Neural cell (in vitro differentiated cells): ENCODE results near the gene NLRP2B. TPM values are rescaled to one million over a fixed set of nuclear protein-coding genes. Genes with fewer than 3 reads are reported as not detected.

Source experiments
- H2AFZ ChIP-seq: fragments of 200-600, 300-800 bp; sonication (generic), shearing (Covaris generic); 2 replicates; pipeline ENCODE4 v1.6.0; 2014; ENCODE audit warnings: low read depth, mild to moderate bottlenecking, antibody characterized with exemption, low read length, moderate library complexity
- H3F3A ChIP-seq: fragments of 200-600 bp; shearing (Covaris generic); 2 replicates; pipeline ENCODE4 v1.6.1; 2016; ENCODE audit warnings: mild to moderate bottlenecking, moderate library complexity, mixed read lengths, antibody characterized with exemption, low read length; ENCODE audit not compliant: insufficient read depth, poor library complexity, severe bottlenecking
- H3K27ac ChIP-seq: fragments of 200-600, 300-800 bp; sonication (generic), shearing (Covaris generic); 2 replicates; pipeline ENCODE4 v1.5.1; 2014; ENCODE audit warnings: mild to moderate bottlenecking, low read length, moderate library complexity
- H3K27me3 ChIP-seq: fragments of 300-800, 200-600 bp; sonication (generic), shearing (Covaris generic); 2 replicates; pipeline ENCODE4 v1.6.0; 2014; ENCODE audit warnings: mild to moderate bottlenecking, low read depth, low read length, moderate library complexity; ENCODE audit not compliant: insufficient read depth
- H3K36me3 ChIP-seq: fragments of 300-800, 200-600 bp; sonication (generic), shearing (Covaris generic); 2 replicates; pipeline ENCODE4 v1.5.1; 2014; ENCODE audit warnings: mild to moderate bottlenecking, antibody characterized with exemption, low read length, moderate library complexity; ENCODE audit not compliant: insufficient read depth
- H3K4me2 ChIP-seq: fragments of 300-800, 200-600 bp; sonication (generic), shearing (Covaris generic); 2 replicates; pipeline ENCODE4 v1.6.0; 2014; ENCODE audit warnings: mild to moderate bottlenecking, low read length
- H3K4me3 ChIP-seq: fragments of 300-800, 200-600 bp; sonication (generic), shearing (Covaris generic); 2 replicates; pipeline ENCODE4 v1.5.1; 2014; ENCODE audit warnings: mild to moderate bottlenecking, low read length, moderate library complexity
- H3K79me2 ChIP-seq: fragments of 200-600 bp; shearing (Covaris generic); replicated peaks from 2 replicates; pipeline ENCODE4 v1.6.0; 2014; ENCODE audit warnings: mild to moderate bottlenecking, low read length, moderate library complexity; ENCODE audit not compliant: insufficient read depth
- H3K9ac ChIP-seq: fragments of 300-800, 200-600 bp; sonication (generic), shearing (Covaris generic); 2 replicates; pipeline ENCODE4 v1.6.1; 2016; ENCODE audit warnings: mild to moderate bottlenecking, low read length, mixed read lengths
- H3K9me2 ChIP-seq: fragments of 200-600 bp; shearing (Covaris generic); 2 replicates; pipeline ENCODE4 v1.6.1; 2016; ENCODE audit warnings: mild to moderate bottlenecking, low read length, mixed read lengths; ENCODE audit not compliant: insufficient read depth
- H3K9me3 ChIP-seq: fragments of 200-600, 300-800 bp; sonication (generic), shearing (Covaris generic); 2 replicates; pipeline ENCODE4 v1.6.1; 2016; ENCODE audit warnings: mild to moderate bottlenecking, mixed run types, low read length, moderate library complexity, mixed read lengths
- H4K20me1 ChIP-seq: fragments of 200-600 bp; shearing (Covaris generic); 2 replicates; pipeline ENCODE4 v1.6.1; 2016; ENCODE audit warnings: mild to moderate bottlenecking, mixed run types; ENCODE audit not compliant: insufficient read depth
- CTCF ChIP-seq: fragments of 450-650 bp; IDR thresholded peaks from 2 replicates; pipeline ENCODE4 v1.5.1; 2014; ENCODE audit warnings: antibody characterized with exemption, mild to moderate bottlenecking, moderate library complexity; ENCODE audit not compliant: poor library complexity, severe bottlenecking
- EP300 ChIP-seq: fragments of 450-650 bp; conservative IDR thresholded peaks from 2 replicates; pipeline ENCODE4 v1.6.1; 2014; ENCODE audit warnings: antibody characterized with exemption, mild to moderate bottlenecking, moderate library complexity; ENCODE audit not compliant: poor library complexity, severe bottlenecking
- EZH2 ChIP-seq: fragments of 200-600, 300-800 bp; shearing (Covaris generic), sonication (generic); IDR thresholded peaks from 2 replicates; pipeline ENCODE4 v1.6.1; 2014; ENCODE audit warnings: antibody characterized with exemption, low read length, borderline replicate concordance, mild to moderate bottlenecking; ENCODE audit not compliant: insufficient read depth, poor library complexity, severe bottlenecking
- MXI1 ChIP-seq: fragments of 450-650 bp; conservative IDR thresholded peaks from 2 replicates; pipeline ENCODE4 v1.6.1; 2014; ENCODE audit warnings: antibody characterized with exemption, mild to moderate bottlenecking; ENCODE audit not compliant: poor library complexity, severe bottlenecking
- POLR2AphosphoS5 ChIP-seq: IDR thresholded peaks from 2 replicates; pipeline ENCODE4 v1.6.1; 2012
- RAD21 ChIP-seq: fragments of 450-650 bp; conservative IDR thresholded peaks from 2 replicates; pipeline ENCODE4 v1.6.1; 2014; ENCODE audit warnings: antibody characterized with exemption, mild to moderate bottlenecking, moderate library complexity
- REST ChIP-seq: IDR thresholded peaks from 2 replicates; pipeline ENCODE4 v1.6.1; 2012; ENCODE audit warnings: borderline replicate concordance
- SMC3 ChIP-seq: fragments of 450-650 bp; conservative IDR thresholded peaks from 2 replicates; pipeline ENCODE4 v1.6.1; 2014; ENCODE audit warnings: antibody characterized with exemption, mild to moderate bottlenecking, moderate library complexity; ENCODE audit not compliant: poor library complexity
- TAF1 ChIP-seq: IDR thresholded peaks from 2 replicates; pipeline ENCODE4 v1.6.1; 2012; ENCODE audit warnings: low read depth
- polyA plus RNA-seq: library from polyadenylated mRNA; depleted of rRNA; stranded (reverse); fragments of >200 nt; gene quantifications from 2 replicates; pipeline ENCODE4 v1.2.3, GENCODE V29; 2014

Gene NLRP2B
- polyA plus RNA-seq, 1 donor from 2014 or later = not detected

- H3K4me3 ChIP-seq = no peak overlapping the region
- H3K27me3 ChIP-seq = no peaks in the 10 kb centered on the region
- no peak overlapping the region for H3K4me2 ChIP-seq
- H2AFZ ChIP-seq = no peak overlapping the region
- H4K20me1 ChIP-seq = no peaks in the 10 kb centered on the region
- H3K79me2 ChIP-seq = no peaks in the 10 kb centered on the region
- H3K9ac ChIP-seq = no peak overlapping the region
- H3K27ac ChIP-seq = no peak overlapping the region
- TF ChIP-seq EP300 (no peak), POLR2AphosphoS5 (no peak), EZH2 (no peak), MXI1 (no peak)
- no peaks in the 10 kb centered on the region for H3K36me3 ChIP-seq
- no peaks in the 10 kb centered on the region for H3K9me3 ChIP-seq
- no peaks in the 10 kb centered on the region for H3K9me2 ChIP-seq
- H3F3A ChIP-seq = no peaks in the 10 kb centered on the region
Measured at GRCh38 chrX:57651169-57651919, 28.7 kb downstream of the NLRP2B start.

GRCh38 chrX:57647020-57647419, 33.0 kb downstream of the NLRP2B start:
- no peaks in the 10 kb centered on the region for H3K9me3 ChIP-seq
- H3K9me2 ChIP-seq = no peaks in the 10 kb centered on the region
- H3K79me2 ChIP-seq = no peaks in the 10 kb centered on the region
- no peak overlapping the region for H3K4me3 ChIP-seq
- H3K27ac ChIP-seq = no peak overlapping the region
- H3K4me2 ChIP-seq = no peak overlapping the region
- H4K20me1 ChIP-seq = no peaks in the 10 kb centered on the region
- TF ChIP-seq RAD21 (no peak), POLR2AphosphoS5 (no peak), SMC3 (no peak), EZH2 (no peak), REST (no peak), CTCF (no peak), EP300 (no peak), MXI1 (no peak), TAF1 (no peak)
- no peak overlapping the region for H3K9ac ChIP-seq
- no peaks in the 10 kb centered on the region for H3F3A ChIP-seq
- no peak overlapping the region for H2AFZ ChIP-seq
- H3K36me3 ChIP-seq = no peaks in the 10 kb centered on the region
- H3K27me3 ChIP-seq = no peaks in the 10 kb centered on the region
